Measurements from ENCODE around the gene CDS2.

- TF ChIP-seq CTCF (IDR thresholded peaks at IDR 0.05; ENCODE audit: insufficient read depth, low read length, poor library complexity, severe bottlenecking) (no peak), EZH2phosphoT487 (conservative IDR thresholded peaks at IDR 0.05; ENCODE audit: low read length) (no peak)
These were observed 108.2 kb downstream of the CDS2 start for GRCh38 chr20:5234978-5235377.
